Caco-2 (cell line): ENCODE measurements around the gene TTC28. TPM values are rescaled to one million over a fixed set of nuclear protein-coding genes. Genes with fewer than 3 reads are reported as not detected.
"Not testable (repeated sequence)": the region's sequence is repeated elsewhere in the genome, so short reads cannot be mapped to it uniquely, and the experiment has no call there.

Source experiments
- BruUV-seq: library from RNA; stranded (reverse); fragments of 400-500 nt; replicated peaks from 2 replicates; lab custom pipeline; 2021; lab: Mats Ljungman, UMichigan
- CTCF ChIA-PET: fragments of 300-600 bp; sonication (Branson Sonifier 250); formaldehyde crosslinking; loops from one replicate; lab custom pipeline; 2022; ENCODE audit warnings: antibody characterized with exemption; lab: Charles Lee
- POLR2A ChIA-PET: fragments of 300-600 bp; sonication (Branson Sonifier 250); formaldehyde crosslinking; loops from one replicate; lab custom pipeline; 2022; ENCODE audit warnings: antibody characterized with exemption; lab: Charles Lee
- DNase-seq, 2 experiments: peaks; one replicate each; pipeline versions ENCODE4 v3.0.0 to v3.0.0-alpha.2; 2020 to 2022
- H3K27me3 ChIP-seq: replicated peaks from 2 replicates; pipeline ENCODE4 v1.6.0; 2011; ENCODE audit warnings: low read length; ENCODE audit not compliant: control insufficient read depth, insufficient read depth
- H3K36me3 ChIP-seq: 2 replicates; pipeline ENCODE4 v1.5.1; 2011; ENCODE audit warnings: low read length; ENCODE audit not compliant: control insufficient read depth, insufficient read depth
- H3K4me1 ChIP-seq: fragments of 250-450 bp; sonication (Bioruptor Pico); 2 replicates; pipeline ENCODE4 v1.5.1; 2020; ENCODE audit warnings: mild to moderate bottlenecking
- H3K4me3 ChIP-seq: 2 replicates; pipeline ENCODE4 v1.5.1; 2011; ENCODE audit warnings: low read depth, mild to moderate bottlenecking, control low read depth, low read length
- H3K9me3 ChIP-seq: fragments of 250-450 bp; sonication (Bioruptor Pico); 2 replicates; pipeline ENCODE4 v1.5.1; 2020; ENCODE audit warnings: mild to moderate bottlenecking, moderate library complexity
- H3K27ac Mint-ChIP-seq: one replicate; pipeline ENCODE4 v1.8.0; 2022; ENCODE audit warnings: mixed read lengths; ENCODE audit not compliant: unreplicated experiment
- H3K27me3 Mint-ChIP-seq: one replicate; pipeline ENCODE4 v1.8.0; 2022; ENCODE audit warnings: mixed read lengths; ENCODE audit not compliant: insufficient read depth, unreplicated experiment
- H3K36me3 Mint-ChIP-seq: one replicate; pipeline ENCODE4 v1.8.0; 2022; ENCODE audit warnings: mild to moderate bottlenecking, mixed read lengths; ENCODE audit not compliant: insufficient read depth, unreplicated experiment
- H3K4me1 Mint-ChIP-seq: one replicate; pipeline ENCODE4 v1.8.0; 2022; ENCODE audit warnings: low read depth, mixed read lengths; ENCODE audit not compliant: unreplicated experiment
- H3K4me3 Mint-ChIP-seq: one replicate; pipeline ENCODE4 v1.8.0; 2022; ENCODE audit warnings: mild to moderate bottlenecking, moderate library complexity, mixed read lengths; ENCODE audit not compliant: unreplicated experiment
- H3K9me3 Mint-ChIP-seq: one replicate; pipeline ENCODE4 v1.8.0; 2022; ENCODE audit warnings: mixed read lengths; ENCODE audit not compliant: unreplicated experiment
- CTCF ChIP-seq, 2 experiments: fragments of 200-600 bp in 1 of 2; IDR thresholded peaks; 1 replicate in 1 of 2; 2 replicates in 1 of 2; pipeline versions ENCODE4 v1.5.1 to v1.8.0; 2011 to 2022; ENCODE audit warnings: antibody characterized with exemption in 1 of 2, control low read depth in 1 of 2, inconsistent platforms in 1 of 2, low read depth in 1 of 2, low read length in 1 of 2, mild to moderate bottlenecking in 1 of 2, moderate library complexity in 1 of 2; ENCODE audit not compliant: insufficient read depth in 1 of 2, severe bottlenecking in 1 of 2, unreplicated experiment in 1 of 2
- intact Hi-C: fragments of 100-400 bp; cut with micrococcal nuclease; formaldehyde crosslinking; loops from one replicate; pipeline ENCODE4 v1.10.0; 2022; ENCODE audit not compliant: unreplicated experiment
- total RNA-seq: library from RNA; stranded (reverse); gene quantifications from 2 replicates; pipeline ENCODE4 v1.2.3, GENCODE V29; 2022

TTC28 gene
- total RNA-seq, 1 experiment from 2014 or later: 12.0 TPM

- Histone ChIP-seq H3K9me3 (0 out of 2 replicates have a peak, but pooled peaks cover 2% of the 10 kb centered on the region), H3K4me3 (no peak overlapping the region), H3K36me3 (no peaks in the 10 kb centered on the region), H3K27me3 (no peaks in the 10 kb centered on the region), H3K4me1 (no peaks in the 10 kb centered on the region)
- Mint-ChIP-seq H3K36me3 (no peaks in the 10 kb centered on the region), H3K27me3 (no peaks in the 10 kb centered on the region), H3K4me1 (peaks cover 6% of the 10 kb centered on the region), H3K9me3 (no peaks in the 10 kb centered on the region), H3K4me3 (no peak overlapping the region), H3K27ac (no peak overlapping the region)
- BruUV-seq: no TSS peak
- CTCF ChIA-PET: no interaction called here
- intact Hi-C loops: no loop called here
- no peak for TF ChIP-seq CTCF (IDR thresholded peaks at IDR 0.05; ENCODE audit: insufficient read depth in 1 of 2, low read depth in 1 of 2, low read length in 1 of 2, severe bottlenecking in 1 of 2, unreplicated experiment in 1 of 2)
- DNase-seq: no peak
- POLR2A ChIA-PET: interaction anchor here (0.6 kb wide), 1 partner anchor 531 kb away, joined by 3 read pairs; no protein-coding TSS in a partner anchor
Measured at GRCh38 chr22:28619236-28619635, 60.4 kb downstream of the TTC28 start.

GRCh38 chr22:28615423-28615822 lies 64.2 kb downstream of the TTC28 start:
- BruUV-seq, H3K4me1 Mint-ChIP-seq, POLR2A ChIA-PET: not testable (repeated sequence)

DNA sequence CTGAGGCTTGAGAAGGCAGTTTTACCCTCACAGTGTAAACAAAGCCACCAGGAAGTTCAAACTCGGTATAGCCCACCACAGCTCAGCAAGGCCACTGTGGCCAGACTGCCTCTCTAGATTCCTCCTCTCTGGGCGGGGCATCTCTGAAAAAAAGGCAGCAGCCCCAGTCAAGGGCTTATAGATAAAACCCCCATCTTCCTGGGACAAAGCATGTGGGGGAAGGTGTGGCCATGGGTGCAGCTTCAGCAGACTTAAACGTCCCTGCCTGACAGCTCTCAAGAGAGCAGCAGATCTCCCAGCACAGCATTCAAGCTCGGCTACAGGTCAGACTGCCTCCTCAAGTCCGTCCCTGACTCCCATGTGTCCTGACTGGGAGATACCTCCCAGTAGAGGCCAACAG lies 69.7 kb downstream of the TTC28 start:
- BruUV-seq: no TSS peak
- ChIA-PET POLR2A (no interaction called here), CTCF (no interaction called here)
- H3K9me3 ChIP-seq: 0 out of 2 replicates have a peak, but pooled peaks cover 2% of the 10 kb centered on the region
- H3K9me3 Mint-ChIP-seq: peaks cover 10% of the 10 kb centered on the region
- intact Hi-C loops: loop anchor here (10.0 kb wide), 1 partner anchor 635 kb away; no protein-coding TSS in a partner anchor
- no peaks in the 10 kb centered on the region; the same call in 1 of the 2 replicates for H3K27me3 ChIP-seq
- H3K27ac Mint-ChIP-seq: no peak overlapping the region
- no peak for DNase-seq
- no peaks in the 10 kb centered on the region for H3K4me1 Mint-ChIP-seq
- no peak overlapping the region for H3K4me3 ChIP-seq
- H3K27me3 Mint-ChIP-seq: no peaks in the 10 kb centered on the region
- no peaks in the 10 kb centered on the region for H3K4me1 ChIP-seq
- H3K36me3 Mint-ChIP-seq: no peaks in the 10 kb centered on the region
- TF ChIP-seq CTCF (IDR thresholded peaks at IDR 0.05; ENCODE audit: insufficient read depth in 1 of 2, low read depth in 1 of 2, low read length in 1 of 2, severe bottlenecking in 1 of 2, unreplicated experiment in 1 of 2): no peak
- H3K36me3 ChIP-seq: no peaks in the 10 kb centered on the region
- H3K4me3 Mint-ChIP-seq: no peak overlapping the region

More at GRCh38 chr22:28615423-28615822, 64.2 kb downstream of the TTC28 start:
- H3K27me3 Mint-ChIP-seq, H3K36me3 ChIP-seq, H3K27ac Mint-ChIP-seq, H3K4me3 ChIP-seq, H3K4me3 Mint-ChIP-seq, H3K27me3 ChIP-seq, H3K36me3 Mint-ChIP-seq, intact Hi-C loops, DNase-seq, H3K9me3 Mint-ChIP-seq, H3K9me3 ChIP-seq, CTCF ChIA-PET, H3K4me1 ChIP-seq: not testable (repeated sequence)
